HL-60 (cell line): ENCODE results near the gene SLC10A2.

Experiments used
- DNase-seq, 2 experiments: peaks; one replicate each; pipeline ENCODE4 v3.0.0-alpha.2; 2010 to 2020; ENCODE audit warnings: low read depth in 1 of 2, low spot score in 1 of 2
- H3K27ac ChIP-seq: fragments of 250-450 bp; sonication (Bioruptor Pico); replicated peaks from 2 replicates; pipeline ENCODE4 v1.5.1; 2020; ENCODE audit warnings: mild to moderate bottlenecking, moderate library complexity
- H3K27me3 ChIP-seq: fragments of 250-450 bp; sonication (Bioruptor Pico); 2 replicates; pipeline ENCODE4 v1.5.1; 2021; ENCODE audit warnings: mild to moderate bottlenecking, moderate library complexity; ENCODE audit not compliant: insufficient read depth, poor library complexity, severe bottlenecking
- H3K4me3 ChIP-seq: replicated peaks from 2 replicates; pipeline ENCODE4 v1.5.1; 2011; ENCODE audit warnings: mild to moderate bottlenecking, control low read depth, low read length; ENCODE audit not compliant: insufficient read depth
- GABPA ChIP-seq: IDR thresholded peaks from 2 replicates; pipeline ENCODE4 v1.6.1; 2012; ENCODE audit warnings: low read depth
- POLR2AphosphoS5 ChIP-seq: IDR thresholded peaks from 2 replicates; pipeline ENCODE4 v1.6.1; 2012; ENCODE audit warnings: low read depth
- SPI1 ChIP-seq: IDR thresholded peaks from 2 replicates; pipeline ENCODE4 v1.6.1; 2012; ENCODE audit warnings: low read depth, mild to moderate bottlenecking, borderline replicate concordance
- TF ChIP-seq, protein P1 (sequence below): IDR thresholded peaks from 2 replicates; pipeline ENCODE4 v1.6.1; 2012; ENCODE audit warnings: low read depth; ENCODE audit not compliant: insufficient replicate concordance
- TF ChIP-seq, protein P2 (sequence below): IDR thresholded peaks from one replicate; pipeline ENCODE4 v1.5.1; 2011; ENCODE audit warnings: low read length, control low read depth, inconsistent platforms; ENCODE audit not compliant: insufficient read depth

Gene SLC10A2

DNA sequence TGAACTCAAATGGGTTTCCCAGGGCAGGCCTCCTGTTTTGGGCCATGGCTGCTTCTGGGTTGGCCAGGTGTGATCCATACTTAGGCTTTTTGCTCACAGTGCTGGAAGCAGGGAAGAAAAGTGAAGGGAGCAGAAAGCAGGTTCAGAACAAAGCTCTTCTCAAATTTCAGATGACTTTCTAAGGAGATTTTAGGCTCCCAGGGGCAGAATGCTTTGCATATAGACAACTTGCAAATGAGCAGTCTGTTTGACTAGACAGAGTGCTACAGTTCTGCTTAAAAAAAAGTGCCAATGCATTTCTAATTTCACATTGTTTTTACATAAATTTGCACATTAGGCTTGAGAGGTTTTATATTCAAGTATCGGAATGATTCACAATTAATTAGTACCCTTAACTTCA is 2.6 kb upstream of the SLC10A2 start:
- TF ChIP-seq POLR2AphosphoS5 (no peak), SPI1 (no peak), GABPA (no peak)
- TF ChIP-seq, protein P1, sequence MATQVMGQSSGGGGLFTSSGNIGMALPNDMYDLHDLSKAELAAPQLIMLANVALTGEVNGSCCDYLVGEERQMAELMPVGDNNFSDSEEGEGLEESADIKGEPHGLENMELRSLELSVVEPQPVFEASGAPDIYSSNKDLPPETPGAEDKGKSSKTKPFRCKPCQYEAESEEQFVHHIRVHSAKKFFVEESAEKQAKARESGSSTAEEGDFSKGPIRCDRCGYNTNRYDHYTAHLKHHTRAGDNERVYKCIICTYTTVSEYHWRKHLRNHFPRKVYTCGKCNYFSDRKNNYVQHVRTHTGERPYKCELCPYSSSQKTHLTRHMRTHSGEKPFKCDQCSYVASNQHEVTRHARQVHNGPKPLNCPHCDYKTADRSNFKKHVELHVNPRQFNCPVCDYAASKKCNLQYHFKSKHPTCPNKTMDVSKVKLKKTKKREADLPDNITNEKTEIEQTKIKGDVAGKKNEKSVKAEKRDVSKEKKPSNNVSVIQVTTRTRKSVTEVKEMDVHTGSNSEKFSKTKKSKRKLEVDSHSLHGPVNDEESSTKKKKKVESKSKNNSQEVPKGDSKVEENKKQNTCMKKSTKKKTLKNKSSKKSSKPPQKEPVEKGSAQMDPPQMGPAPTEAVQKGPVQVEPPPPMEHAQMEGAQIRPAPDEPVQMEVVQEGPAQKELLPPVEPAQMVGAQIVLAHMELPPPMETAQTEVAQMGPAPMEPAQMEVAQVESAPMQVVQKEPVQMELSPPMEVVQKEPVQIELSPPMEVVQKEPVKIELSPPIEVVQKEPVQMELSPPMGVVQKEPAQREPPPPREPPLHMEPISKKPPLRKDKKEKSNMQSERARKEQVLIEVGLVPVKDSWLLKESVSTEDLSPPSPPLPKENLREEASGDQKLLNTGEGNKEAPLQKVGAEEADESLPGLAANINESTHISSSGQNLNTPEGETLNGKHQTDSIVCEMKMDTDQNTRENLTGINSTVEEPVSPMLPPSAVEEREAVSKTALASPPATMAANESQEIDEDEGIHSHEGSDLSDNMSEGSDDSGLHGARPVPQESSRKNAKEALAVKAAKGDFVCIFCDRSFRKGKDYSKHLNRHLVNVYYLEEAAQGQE = no peak
- TF ChIP-seq, protein P2, sequence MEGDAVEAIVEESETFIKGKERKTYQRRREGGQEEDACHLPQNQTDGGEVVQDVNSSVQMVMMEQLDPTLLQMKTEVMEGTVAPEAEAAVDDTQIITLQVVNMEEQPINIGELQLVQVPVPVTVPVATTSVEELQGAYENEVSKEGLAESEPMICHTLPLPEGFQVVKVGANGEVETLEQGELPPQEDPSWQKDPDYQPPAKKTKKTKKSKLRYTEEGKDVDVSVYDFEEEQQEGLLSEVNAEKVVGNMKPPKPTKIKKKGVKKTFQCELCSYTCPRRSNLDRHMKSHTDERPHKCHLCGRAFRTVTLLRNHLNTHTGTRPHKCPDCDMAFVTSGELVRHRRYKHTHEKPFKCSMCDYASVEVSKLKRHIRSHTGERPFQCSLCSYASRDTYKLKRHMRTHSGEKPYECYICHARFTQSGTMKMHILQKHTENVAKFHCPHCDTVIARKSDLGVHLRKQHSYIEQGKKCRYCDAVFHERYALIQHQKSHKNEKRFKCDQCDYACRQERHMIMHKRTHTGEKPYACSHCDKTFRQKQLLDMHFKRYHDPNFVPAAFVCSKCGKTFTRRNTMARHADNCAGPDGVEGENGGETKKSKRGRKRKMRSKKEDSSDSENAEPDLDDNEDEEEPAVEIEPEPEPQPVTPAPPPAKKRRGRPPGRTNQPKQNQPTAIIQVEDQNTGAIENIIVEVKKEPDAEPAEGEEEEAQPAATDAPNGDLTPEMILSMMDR = no peak
- DNase-seq = no peak
- Histone ChIP-seq H3K27me3 (no peaks in the 10 kb centered on the region), H3K27ac (no peak overlapping the region), H3K4me3 (no peak overlapping the region)

DNA sequence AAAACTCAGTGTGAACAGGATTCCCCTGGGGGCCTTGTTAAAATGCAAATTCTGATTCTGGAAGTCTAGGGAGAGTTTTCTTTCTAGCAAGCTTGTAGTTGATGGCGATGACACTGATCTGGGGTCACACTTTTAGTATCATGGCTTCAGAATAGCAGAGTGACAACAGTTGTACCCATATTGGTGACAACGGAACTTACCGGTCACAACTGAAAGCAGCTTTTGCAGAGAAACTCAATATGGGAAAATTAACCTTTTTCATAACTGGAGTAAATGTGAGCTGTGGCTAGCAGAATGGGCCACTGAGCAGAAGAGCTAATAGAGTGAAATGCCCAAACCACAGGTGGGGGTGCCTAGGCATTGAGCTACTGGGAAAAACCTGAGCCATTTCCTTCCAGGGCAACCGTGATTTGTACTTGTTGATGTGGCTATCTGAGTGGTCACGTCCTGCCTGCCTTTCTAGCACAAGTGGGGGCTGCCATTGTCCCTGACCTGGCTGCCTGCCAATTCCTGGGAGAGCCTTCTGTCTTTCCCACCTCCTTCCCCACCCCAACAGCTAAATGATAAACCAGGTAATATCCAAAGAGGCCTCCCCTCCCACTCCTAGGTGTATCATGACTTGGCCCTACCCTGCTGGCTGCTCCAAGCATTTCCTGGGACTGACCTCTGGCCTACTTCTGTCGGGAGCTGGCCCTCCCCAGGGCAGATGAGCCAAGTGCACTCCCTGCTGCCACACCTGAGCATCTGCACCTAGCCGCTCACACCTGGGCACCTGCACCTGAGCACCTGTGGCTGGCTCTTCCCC is 1.7 kb upstream of the SLC10A2 start:
- Histone ChIP-seq H3K27me3 (no peaks in the 10 kb centered on the region), H3K27ac (no peak overlapping the region), H3K4me3 (no peak overlapping the region)
- TF ChIP-seq, protein P1 = no peak
- TF ChIP-seq SPI1 (no peak), POLR2AphosphoS5 (no peak), GABPA (no peak)
- TF ChIP-seq, protein P2 = no peak
- no peak for DNase-seq

DNA sequence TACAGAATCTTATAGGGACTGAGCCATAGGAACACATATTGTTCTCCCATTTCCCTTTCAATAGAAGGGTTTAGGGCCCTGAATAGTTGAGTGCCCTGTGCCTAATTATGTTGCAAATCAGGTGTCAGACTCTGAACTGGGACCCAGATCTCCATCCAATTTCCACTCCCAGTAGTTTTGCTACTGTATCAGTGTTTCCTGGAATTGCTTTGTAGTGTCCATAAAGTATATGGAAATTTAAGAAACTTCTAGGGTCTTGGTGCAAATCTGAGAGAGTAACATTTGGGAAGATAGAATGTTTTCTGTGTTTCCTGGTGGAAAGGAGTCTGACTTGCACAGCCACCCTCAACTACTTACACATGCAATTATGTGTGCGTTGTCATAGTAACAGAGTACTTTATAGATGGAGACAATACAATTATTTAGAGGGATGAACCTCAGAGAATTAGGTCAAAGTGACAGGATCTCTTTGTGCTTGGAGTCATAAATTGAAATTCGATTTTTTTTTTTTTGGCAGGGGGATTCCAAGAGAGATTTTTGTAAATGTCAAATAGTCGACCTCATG is 646 bp upstream of the SLC10A2 start:
- no peak for DNase-seq
- TF ChIP-seq, protein P2 = no peak
- TF ChIP-seq GABPA (no peak), SPI1 (no peak), POLR2AphosphoS5 (no peak)
- TF ChIP-seq, protein P1 = no peak
- Histone ChIP-seq H3K4me3 (no peak overlapping the region), H3K27ac (no peak overlapping the region), H3K27me3 (no peaks in the 10 kb centered on the region)
